Activated CD4-positive, alpha-beta T cell treated with anti-CD3 and anti-CD28 coated beads for 36 hours (primary cell): Measurements from ENCODE around the gene PHGDH. TPM values are rescaled to one million over a fixed set of nuclear protein-coding genes. Genes with fewer than 3 reads are reported as not detected.

ENCODE experiments used
- ATAC-seq: fragments of 200-7000 bp; cut with Tn5 transposase; one replicate; pipeline ENCODE4 v1.10.0; 2021; ENCODE audit warnings: mild to moderate bottlenecking, moderate library complexity
- CTCF ChIA-PET: fragments of 350-600 bp; sonication (Branson Sonifier 250); formaldehyde crosslinking; loops from one replicate; lab custom pipeline; 2021; ENCODE audit warnings: antibody characterized with exemption; lab: Charles Lee
- POLR2A ChIA-PET: fragments of 350-600 bp; sonication (Branson Sonifier 250); formaldehyde crosslinking; loops from one replicate; lab custom pipeline; 2021; ENCODE audit warnings: antibody characterized with exemption, inconsistent platforms; lab: Charles Lee
- DNase-seq: peaks from one replicate; pipeline ENCODE4 v3.0.0-alpha.2; 2020
- H3K27ac Mint-ChIP-seq: one replicate; pipeline ENCODE4 v1.8.0; 2021; ENCODE audit warnings: mixed read lengths
- H3K27me3 Mint-ChIP-seq: one replicate; pipeline ENCODE4 v1.8.0; 2021; ENCODE audit warnings: mixed read lengths
- H3K36me3 Mint-ChIP-seq: one replicate; pipeline ENCODE4 v1.8.0; 2021; ENCODE audit warnings: low read depth, mixed read lengths
- H3K4me1 Mint-ChIP-seq: one replicate; pipeline ENCODE4 v1.8.0; 2021; ENCODE audit warnings: mixed read lengths
- H3K4me3 Mint-ChIP-seq: one replicate; pipeline ENCODE4 v1.8.0; 2021; ENCODE audit warnings: mild to moderate bottlenecking, moderate library complexity, mixed read lengths
- H3K9me3 Mint-ChIP-seq: one replicate; pipeline ENCODE4 v1.8.0; 2021; ENCODE audit warnings: low read depth, mixed read lengths
- intact Hi-C, 2 experiments: fragments of 100-400 bp; cut with DNase I in 1 of 2; cut with micrococcal nuclease in 1 of 2; formaldehyde crosslinking; loops; one replicate each; pipeline versions ENCODE4 v1.14.2 to v1.15.1; 2022 to 2024; cut with DNase I, micrococcal nuclease
- total RNA-seq, 2 experiments: library from RNA; stranded (reverse); gene quantifications; one replicate each; pipeline ENCODE4 v1.2.3, GENCODE V29; 2021

The PHGDH gene
- total RNA-seq, 2 experiments from 2014 or later: 198 to 259 TPM

GRCh38 chr1:119676571-119677206, 35.0 kb upstream of the PHGDH start:
- Mint-ChIP-seq H3K27me3 (peaks cover 14% of the 10 kb centered on the region), H3K36me3 (no peaks in the 10 kb centered on the region), H3K4me1 (no peaks in the 10 kb centered on the region), H3K27ac (no peak overlapping the region), H3K9me3 (no peaks in the 10 kb centered on the region), H3K4me3 (no peak overlapping the region)
- ChIA-PET POLR2A (interaction anchor here (1.0 kb wide), 1 partner anchor 35 kb away, joined by 3 read pairs; the partner anchor contains the start of gene PHGDH), CTCF (interaction anchor here (0.6 to 4.3 kb wide), 9 partner anchors 12 to 1187 kb away, joined by 3 to 41 read pairs (median 6); partner anchors contain the start of gene PHGDH)
- intact Hi-C loops: loop anchor here in 1 of 2 experiments (10.0 kb wide), 1 partner anchor 402 kb away; no protein-coding TSS in a partner anchor
- no peak for ATAC-seq
- no peak for DNase-seq

- Mint-ChIP-seq H3K9me3 (no peaks in the 10 kb centered on the region), H3K27ac (no peak overlapping the region), H3K36me3 (no peaks in the 10 kb centered on the region), H3K4me3 (no peak overlapping the region), H3K4me1 (no peaks in the 10 kb centered on the region), H3K27me3 (peaks cover 7% of the 10 kb centered on the region)
- DNase-seq (no peak), ATAC-seq (no peak)
- intact Hi-C loops: loop anchor here in 1 of 2 experiments (10.0 kb wide), 1 partner anchor 404 kb away; no protein-coding TSS in a partner anchor
- CTCF ChIA-PET: interaction anchor here (0.6 to 1.5 kb wide), 8 partner anchors 16 to 65 kb away, joined by 3 to 7 read pairs (median 4); no protein-coding TSS in a partner anchor
- POLR2A ChIA-PET: no interaction called here
These were observed 32.5 kb upstream of the PHGDH start for GRCh38 chr1:119679223-119679622.

DNA sequence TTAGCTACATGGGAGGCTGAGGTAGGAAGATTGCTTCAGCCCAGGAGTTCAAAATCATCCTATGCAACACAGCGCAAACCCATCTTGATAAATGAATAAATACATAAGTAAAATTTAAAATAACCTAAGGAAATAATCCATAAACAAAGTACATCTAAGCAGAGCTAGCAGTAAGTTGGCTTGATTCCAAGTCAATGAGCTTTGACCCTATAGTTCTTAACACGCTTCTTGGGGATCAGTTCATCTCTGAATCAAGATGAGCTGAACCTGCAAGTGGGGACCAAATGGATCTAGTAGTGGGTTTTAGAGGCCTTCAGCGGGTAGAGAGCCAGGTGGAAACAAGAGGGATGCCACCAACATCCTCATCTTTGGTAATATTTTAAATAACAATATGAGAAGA, 31.5 kb upstream of the PHGDH start:
- peaks cover 7% of the 10 kb centered on the region for H3K27me3 Mint-ChIP-seq
- no peak overlapping the region for H3K27ac Mint-ChIP-seq
- H3K36me3 Mint-ChIP-seq: no peaks in the 10 kb centered on the region
- H3K4me3 Mint-ChIP-seq: no peak overlapping the region
- ChIA-PET CTCF (interaction anchor here (0.7 to 1.5 kb wide), 3 partner anchors 18 to 67 kb away, joined by 3 to 7 read pairs (median 3); no protein-coding TSS in a partner anchor), POLR2A (no interaction called here)
- intact Hi-C loops: no loop called here
- H3K9me3 Mint-ChIP-seq: no peaks in the 10 kb centered on the region
- no peak for ATAC-seq
- no peak for DNase-seq
- no peaks in the 10 kb centered on the region for H3K4me1 Mint-ChIP-seq

GRCh38 chr1:119680723-119681122, 31.0 kb upstream of the PHGDH start:
- ChIA-PET CTCF (interaction anchor here (0.7 kb wide), 1 partner anchor 67 kb away, joined by 3 read pairs; no protein-coding TSS in a partner anchor), POLR2A (no interaction called here)
- Mint-ChIP-seq H3K4me1 (no peaks in the 10 kb centered on the region), H3K36me3 (no peaks in the 10 kb centered on the region), H3K9me3 (no peaks in the 10 kb centered on the region), H3K27me3 (peaks cover 5% of the 10 kb centered on the region), H3K4me3 (no peak overlapping the region), H3K27ac (no peak overlapping the region)
- intact Hi-C loops: no loop called here
- no peak for ATAC-seq
- no peak for DNase-seq

DNA sequence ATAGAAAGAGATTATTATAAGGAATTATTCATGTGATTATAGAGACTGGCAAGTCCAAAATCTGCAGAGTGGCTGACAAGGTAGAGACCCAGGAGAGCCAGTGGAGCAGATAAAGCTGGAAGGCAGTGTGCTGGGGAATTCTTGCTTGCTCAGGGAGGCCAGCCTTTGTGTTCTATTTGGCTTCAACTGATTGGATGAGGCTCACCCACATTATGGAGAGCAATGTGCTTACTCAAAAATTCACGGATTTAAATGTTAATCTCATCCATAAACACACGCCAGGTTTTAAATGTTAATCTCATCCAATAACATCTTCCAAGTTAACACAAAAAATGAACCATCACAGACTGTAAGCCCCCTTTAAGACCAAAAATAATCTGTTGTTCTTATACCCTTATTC, 30.2 kb upstream of the PHGDH start:
- no peak overlapping the region for H3K4me3 Mint-ChIP-seq
- no peak for ATAC-seq
- peaks cover 5% of the 10 kb centered on the region for H3K27me3 Mint-ChIP-seq
- no peaks in the 10 kb centered on the region for H3K4me1 Mint-ChIP-seq
- POLR2A ChIA-PET: no interaction called here
- H3K9me3 Mint-ChIP-seq: no peaks in the 10 kb centered on the region
- DNase-seq: no peak
- intact Hi-C loops: no loop called here
- H3K36me3 Mint-ChIP-seq: no peaks in the 10 kb centered on the region
- CTCF ChIA-PET: no interaction called here
- H3K27ac Mint-ChIP-seq: no peak overlapping the region

DNA sequence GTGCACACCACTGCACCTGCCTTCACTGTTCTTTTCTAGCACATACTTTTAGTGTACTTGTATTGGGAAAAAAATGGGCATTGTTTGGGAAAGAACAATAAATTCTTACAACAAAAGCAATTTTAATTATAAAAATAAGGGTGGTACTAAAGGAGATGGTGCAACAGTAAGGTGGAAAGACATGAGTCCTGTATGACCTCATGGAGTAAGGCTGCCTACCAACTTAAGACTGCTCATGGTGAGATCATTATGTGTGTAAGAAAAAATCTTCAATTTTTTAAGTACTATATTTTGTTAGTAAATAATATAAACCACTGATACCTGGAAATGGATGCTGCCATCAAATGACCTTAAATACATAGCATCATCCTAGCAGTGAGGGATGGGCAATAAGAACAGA, 29.6 kb upstream of the PHGDH start:
- Mint-ChIP-seq H3K27ac (no peak overlapping the region), H3K36me3 (no peaks in the 10 kb centered on the region), H3K27me3 (peaks cover 5% of the 10 kb centered on the region), H3K9me3 (no peaks in the 10 kb centered on the region), H3K4me3 (no peak overlapping the region), H3K4me1 (no peaks in the 10 kb centered on the region)
- ATAC-seq: no peak
- DNase-seq: no peak
- ChIA-PET CTCF (no interaction called here), POLR2A (no interaction called here)
- intact Hi-C loops: no loop called here

GRCh38 chr1:119683893-119684292, 27.8 kb upstream of the PHGDH start:
- CTCF ChIA-PET: interaction anchor here (1.0 kb wide), 1 partner anchor 9 kb away, joined by 7 read pairs; no protein-coding TSS in a partner anchor
- Mint-ChIP-seq H3K4me1 (no peaks in the 10 kb centered on the region), H3K4me3 (no peak overlapping the region), H3K36me3 (no peaks in the 10 kb centered on the region), H3K27ac (no peak overlapping the region), H3K27me3 (peaks cover 5% of the 10 kb centered on the region), H3K9me3 (no peaks in the 10 kb centered on the region)
- intact Hi-C loops: no loop called here
- no peak for ATAC-seq
- DNase-seq: no peak
- POLR2A ChIA-PET: no interaction called here

DNA sequence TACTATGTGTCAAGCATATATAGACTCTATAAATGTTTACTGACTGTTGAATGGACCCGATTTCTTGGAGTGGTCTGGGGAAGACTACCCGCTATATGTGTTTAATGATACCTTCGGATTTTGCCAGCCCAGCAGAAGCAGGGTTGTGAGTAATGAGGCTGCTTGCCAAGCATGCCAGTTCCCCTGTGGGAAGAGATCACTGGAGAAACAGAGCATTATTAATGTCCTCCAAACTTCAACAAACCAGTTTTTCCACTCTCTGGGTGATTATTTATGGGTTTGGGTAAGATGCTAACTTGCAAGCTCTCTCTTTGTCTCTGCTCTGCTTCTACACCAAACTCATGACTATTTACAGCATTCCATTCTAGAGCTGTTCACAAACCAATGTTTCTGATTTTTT, 25.1 kb upstream of the PHGDH start:
- H3K36me3 Mint-ChIP-seq: no peaks in the 10 kb centered on the region
- no peak overlapping the region for H3K27ac Mint-ChIP-seq
- intact Hi-C loops: no loop called here
- ChIA-PET CTCF (interaction anchor here (0.6 to 1.3 kb wide), 2 partner anchors 11 to 34 kb away, joined by 3 read pairs; no protein-coding TSS in a partner anchor), POLR2A (no interaction called here)
- no peaks in the 10 kb centered on the region for H3K4me1 Mint-ChIP-seq
- DNase-seq (no peak), ATAC-seq (no peak)
- no peaks in the 10 kb centered on the region for H3K27me3 Mint-ChIP-seq
- H3K4me3 Mint-ChIP-seq: no peak overlapping the region
- no peaks in the 10 kb centered on the region for H3K9me3 Mint-ChIP-seq

DNA sequence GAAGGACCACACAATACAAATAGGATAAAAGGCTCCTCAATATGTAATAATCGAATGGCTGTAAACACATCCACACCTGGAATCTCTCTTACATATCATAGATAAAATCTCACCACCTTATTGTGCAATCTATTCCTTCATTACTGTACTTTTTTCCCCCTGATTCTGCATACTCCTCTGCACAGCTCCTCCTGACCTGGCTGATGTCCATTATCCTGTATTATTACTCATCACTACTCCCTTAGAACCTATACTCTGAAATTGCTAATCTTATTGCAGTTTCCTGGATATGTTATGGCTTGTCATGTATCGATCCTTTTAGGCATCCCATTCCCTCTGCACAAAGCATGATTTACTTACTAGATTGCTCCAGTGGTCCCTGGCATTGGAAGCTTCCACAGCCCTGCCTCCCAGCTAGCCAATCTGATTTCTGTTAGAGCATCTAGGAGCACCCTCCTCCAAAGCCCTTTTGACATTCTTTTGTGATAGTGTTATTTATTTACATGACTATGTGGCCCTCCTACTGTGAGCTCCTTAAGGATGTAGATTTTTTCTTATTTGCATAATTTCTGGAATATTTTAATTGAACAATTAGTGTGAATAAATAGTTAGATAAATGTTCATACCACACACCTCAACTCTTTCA, 24.2 kb upstream of the PHGDH start:
- H3K9me3 Mint-ChIP-seq: no peaks in the 10 kb centered on the region
- H3K27ac Mint-ChIP-seq: no peak overlapping the region
- intact Hi-C loops: no loop called here
- peaks cover under 1% of the 10 kb centered on the region for H3K27me3 Mint-ChIP-seq
- no peaks in the 10 kb centered on the region for H3K36me3 Mint-ChIP-seq
- ChIA-PET POLR2A (no interaction called here), CTCF (no interaction called here)
- H3K4me1 Mint-ChIP-seq: no peaks in the 10 kb centered on the region
- H3K4me3 Mint-ChIP-seq: no peak overlapping the region
- DNase-seq (no peak), ATAC-seq (no peak)

DNA sequence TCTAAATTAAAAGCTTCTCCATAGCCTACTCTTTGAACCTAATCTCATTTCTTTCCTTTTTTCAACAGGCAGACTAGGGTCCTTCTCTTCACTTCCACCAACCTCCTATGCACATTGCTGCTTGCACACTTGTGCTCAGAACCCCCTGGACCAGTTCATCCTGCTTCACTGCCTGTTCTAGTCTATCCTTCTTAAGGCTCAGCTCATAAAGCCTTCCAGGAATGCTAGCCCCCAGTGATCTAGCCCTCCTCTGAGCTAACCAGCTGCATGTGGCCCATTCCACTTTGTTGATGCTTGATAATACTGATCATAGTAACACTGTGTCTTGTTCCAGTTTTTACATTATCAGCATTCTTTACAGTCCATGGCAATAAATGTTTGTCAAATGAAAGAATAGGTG, 22.9 kb upstream of the PHGDH start:
- Mint-ChIP-seq H3K27ac (no peak overlapping the region), H3K4me3 (no peak overlapping the region), H3K4me1 (no peaks in the 10 kb centered on the region), H3K9me3 (no peaks in the 10 kb centered on the region), H3K27me3 (peaks cover 4% of the 10 kb centered on the region), H3K36me3 (no peaks in the 10 kb centered on the region)
- ChIA-PET POLR2A (no interaction called here), CTCF (interaction anchor here (1.6 kb wide), 1 partner anchor 12 kb away, joined by 6 read pairs; no protein-coding TSS in a partner anchor)
- intact Hi-C loops: no loop called here
- no peak for ATAC-seq
- DNase-seq: no peak

DNA sequence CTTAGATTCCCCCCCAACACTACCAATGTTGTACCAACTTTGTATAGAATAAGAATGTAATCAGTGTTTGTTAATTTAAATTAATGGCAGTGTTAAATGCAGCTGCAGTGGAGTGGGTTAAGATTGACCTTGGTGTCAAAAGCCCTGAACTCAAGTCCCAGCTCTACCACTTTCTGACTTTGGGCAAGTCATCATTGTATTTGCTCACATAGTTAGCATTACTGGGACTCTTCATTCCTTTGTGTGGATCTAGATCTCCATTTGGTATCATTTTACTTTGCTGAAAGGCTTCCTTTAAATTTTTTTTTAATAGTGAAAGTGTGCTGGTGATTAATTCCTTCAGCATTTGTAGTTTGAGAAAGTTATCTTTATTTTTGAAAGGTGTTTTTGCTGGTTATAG, 22.2 kb upstream of the PHGDH start:
- CTCF ChIA-PET: interaction anchor here (1.6 kb wide), 1 partner anchor 12 kb away, joined by 6 read pairs; no protein-coding TSS in a partner anchor

More for the DNA sequence above, 22.2 kb upstream of the PHGDH start:
- Mint-ChIP-seq H3K27me3 (peaks cover 5% of the 10 kb centered on the region), H3K4me3 (no peak overlapping the region), H3K4me1 (no peaks in the 10 kb centered on the region), H3K9me3 (no peaks in the 10 kb centered on the region), H3K36me3 (no peaks in the 10 kb centered on the region), H3K27ac (no peak overlapping the region)
- intact Hi-C loops: no loop called here
- POLR2A ChIA-PET: no interaction called here
- ATAC-seq: no peak
- no peak for DNase-seq
